HL-60 (cell line): ENCODE results near the gene ART5.
"Not testable (repeated sequence)": the region's sequence is repeated elsewhere in the genome, so short reads cannot be mapped to it uniquely, and the experiment has no call there.

Source experiments
- DNase-seq, 2 experiments: peaks; one replicate each; pipeline ENCODE4 v3.0.0-alpha.2; 2010 to 2020; ENCODE audit warnings: low read depth in 1 of 2, low spot score in 1 of 2
- H3K27ac ChIP-seq: fragments of 250-450 bp; sonication (Bioruptor Pico); replicated peaks from 2 replicates; pipeline ENCODE4 v1.5.1; 2020; ENCODE audit warnings: mild to moderate bottlenecking, moderate library complexity
- H3K27me3 ChIP-seq: fragments of 250-450 bp; sonication (Bioruptor Pico); 2 replicates; pipeline ENCODE4 v1.5.1; 2021; ENCODE audit warnings: mild to moderate bottlenecking, moderate library complexity; ENCODE audit not compliant: insufficient read depth, poor library complexity, severe bottlenecking
- H3K4me3 ChIP-seq: replicated peaks from 2 replicates; pipeline ENCODE4 v1.5.1; 2011; ENCODE audit warnings: mild to moderate bottlenecking, control low read depth, low read length; ENCODE audit not compliant: insufficient read depth

Gene ART5

DNA sequence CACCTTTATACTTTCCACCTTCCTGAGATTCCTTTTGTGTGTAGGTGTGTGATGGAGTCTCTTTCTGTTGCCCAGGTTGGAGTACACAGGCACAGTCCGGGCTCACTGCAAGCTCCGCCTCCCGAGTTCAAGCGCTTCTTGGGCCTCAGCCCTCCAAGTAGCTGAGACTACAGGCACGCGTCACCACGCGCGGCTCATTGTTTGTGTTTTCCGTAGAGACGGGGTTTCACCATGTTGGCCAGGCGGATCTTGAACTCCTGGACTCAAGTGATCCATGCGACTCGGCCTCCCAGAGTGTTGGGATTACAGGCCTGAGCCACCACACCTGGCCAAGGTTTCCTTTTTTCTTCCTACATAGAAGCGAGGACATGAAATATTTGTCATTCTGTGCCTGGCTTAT lies 44.0 kb downstream of the ART5 start:
- not testable (repeated sequence) for H3K4me3 ChIP-seq, DNase-seq, H3K27me3 ChIP-seq, H3K27ac ChIP-seq

GRCh38 chr11:3591326-3591725 lies 50.5 kb downstream of the ART5 start:
- H3K27me3 ChIP-seq, H3K4me3 ChIP-seq, H3K27ac ChIP-seq, DNase-seq: not testable (repeated sequence)

DNA sequence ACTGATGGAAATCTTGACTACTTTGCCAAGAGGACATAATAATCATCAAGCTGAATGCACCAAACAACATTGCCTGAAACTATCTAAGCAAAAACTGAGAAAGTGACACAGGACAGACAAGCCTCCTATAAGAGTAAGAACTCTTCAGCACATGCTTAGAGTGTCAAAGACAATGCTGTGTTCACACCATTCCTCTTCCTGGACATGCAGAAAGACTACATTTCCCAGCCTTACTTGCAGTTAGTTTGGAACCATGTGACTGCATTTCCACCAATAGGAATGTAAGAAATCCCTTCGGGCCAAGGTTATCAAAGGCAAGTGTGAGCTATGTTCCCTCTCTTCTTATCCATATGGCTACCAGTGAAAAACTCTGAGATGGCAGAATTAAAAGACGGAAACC lies 51.6 kb downstream of the ART5 start:
- not testable (repeated sequence) for H3K27ac ChIP-seq, DNase-seq, H3K27me3 ChIP-seq, H3K4me3 ChIP-seq

GRCh38 chr11:3588776-3589175 lies 53.0 kb downstream of the ART5 start:
- not testable (repeated sequence) for H3K27me3 ChIP-seq, DNase-seq, H3K27ac ChIP-seq, H3K4me3 ChIP-seq
